Islet precursor cell (in vitro differentiated cells): ENCODE results near the gene MBOAT2.
"Not testable (repeated sequence)": the region's sequence is repeated elsewhere in the genome, so short reads cannot be mapped to it uniquely, and the experiment has no call there.

ENCODE experiments used
- DNase-seq: peaks from one replicate; pipeline ENCODE4 v3.0.0-alpha.2; 2018

MBOAT2 gene

GRCh38 chr2:9003616-9004337 is at the start of gene MBOAT2:
MBOAT2 (minus strand) TSS chr2:9003684; CDS start chr2:9003614, 70 bp downstream.
- peak; percentile 97 for DNase-seq

GRCh38 chr2:9052821-9053533 is 49.5 kb upstream of the MBOAT2 start:
- no peak for DNase-seq

GRCh38 chr2:9051451-9051850 is 48.0 kb upstream of the MBOAT2 start:
- DNase-seq, result not testable (repeated sequence)

GRCh38 chr2:9050122-9050809 is 46.8 kb upstream of the MBOAT2 start:
- peak; percentile 58 for DNase-seq

GRCh38 chr2:9045595-9045994 is 42.1 kb upstream of the MBOAT2 start:
- DNase-seq, result no peak

- DNase-seq, result not testable (repeated sequence)
Observed at GRCh38 chr2:9043491-9043890, 40.0 kb upstream of the MBOAT2 start.

GRCh38 chr2:9037166-9037565 is 33.7 kb upstream of the MBOAT2 start:
- no peak for DNase-seq

- no peak for DNase-seq
Observed at GRCh38 chr2:9033385-9034168, 30.1 kb upstream of the MBOAT2 start.

GRCh38 chr2:9032536-9033255 is 29.2 kb upstream of the MBOAT2 start:
- no peak for DNase-seq

GRCh38 chr2:9032121-9032520 is 28.6 kb upstream of the MBOAT2 start:
- no peak for DNase-seq

- no peak for DNase-seq
Observed at GRCh38 chr2:9031246-9031645, 27.8 kb upstream of the MBOAT2 start.

GRCh38 chr2:9030841-9031240 is 27.4 kb upstream of the MBOAT2 start:
- no peak for DNase-seq

GRCh38 chr2:9030190-9030589 is 26.7 kb upstream of the MBOAT2 start:
- DNase-seq, result no peak

GRCh38 chr2:9029721-9030120 is 26.2 kb upstream of the MBOAT2 start:
- no peak for DNase-seq

- no peak for DNase-seq
Observed at GRCh38 chr2:9027884-9028283, 24.4 kb upstream of the MBOAT2 start.

- no peak for DNase-seq
Observed at GRCh38 chr2:9025746-9026145, 22.3 kb upstream of the MBOAT2 start.

GRCh38 chr2:9024575-9024974 is 21.1 kb upstream of the MBOAT2 start:
- DNase-seq, result no peak

GRCh38 chr2:9021563-9022211 is 18.2 kb upstream of the MBOAT2 start:
- DNase-seq, result no peak

GRCh38 chr2:9020267-9020666 is 16.8 kb upstream of the MBOAT2 start:
- no peak for DNase-seq

- DNase-seq, result no peak
Observed at GRCh38 chr2:9018534-9018933, 15.1 kb upstream of the MBOAT2 start.

- no peak for DNase-seq
Observed at GRCh38 chr2:9018109-9018508, 14.6 kb upstream of the MBOAT2 start.

GRCh38 chr2:9017411-9017810 is 13.9 kb upstream of the MBOAT2 start:
- DNase-seq, result no peak
